GM21529 (cell line): ENCODE results near the gene MICAL2.

Source experiments
- ATAC-seq: cut with Tn5 transposase; IDR thresholded peaks from one replicate; pipeline ENCODE4 v1.9.1; 2021; ENCODE audit not compliant: unreplicated experiment

The MICAL2 gene

GRCh38 chr11:12243486-12243885, 133.1 kb downstream of the MICAL2 start:
- ATAC-seq: no peak

DNA sequence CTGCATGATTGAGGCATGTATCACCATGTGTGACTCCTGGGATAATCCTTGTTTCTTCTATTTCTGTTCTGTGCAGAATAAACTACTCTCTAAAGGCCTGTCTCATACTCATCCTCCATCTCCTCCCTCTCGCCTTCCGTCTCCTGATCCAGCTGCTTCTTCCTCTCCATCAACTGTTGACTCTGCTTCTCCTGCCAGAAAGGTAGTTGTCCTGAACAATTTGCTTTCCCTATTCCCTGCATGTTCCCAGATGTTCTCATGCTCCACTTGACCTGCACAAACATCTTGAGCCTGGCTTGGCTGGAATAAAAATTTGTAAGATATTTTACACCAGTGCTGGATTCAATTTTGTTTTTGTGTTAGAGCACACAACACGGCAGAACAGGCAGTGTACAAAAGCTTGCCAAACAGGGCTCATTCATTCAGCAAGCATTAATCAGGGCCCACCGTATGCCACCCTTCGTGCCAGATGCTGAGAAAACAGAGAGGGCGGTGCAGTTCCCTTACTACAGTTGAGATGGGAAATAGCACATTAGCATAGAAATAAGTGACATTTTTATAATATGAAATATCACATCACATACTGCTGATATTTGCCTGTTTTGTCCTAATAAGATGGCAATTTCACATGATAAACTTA, 133.6 kb downstream of the MICAL2 start:
- ATAC-seq: no peak

DNA sequence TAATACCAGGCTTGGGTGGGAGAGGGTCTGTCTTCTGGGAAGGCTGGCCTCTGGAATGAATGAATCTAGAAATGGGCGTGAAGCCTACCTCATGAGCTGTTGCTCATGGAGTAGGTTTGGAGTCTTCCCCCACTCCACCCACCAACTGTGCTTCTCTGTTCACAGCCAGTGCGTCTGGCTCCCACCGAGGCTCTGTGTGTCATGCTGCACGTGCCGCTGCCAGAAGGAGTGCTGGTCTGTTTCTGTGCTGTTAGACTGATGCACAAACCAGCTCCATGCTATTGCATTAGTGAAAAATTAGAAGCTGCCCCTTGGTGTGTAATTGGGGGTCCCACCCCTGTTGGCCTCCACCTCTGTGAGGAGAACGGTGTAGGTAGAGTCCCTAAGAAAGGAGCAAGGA, 134.7 kb downstream of the MICAL2 start:
- no peak for ATAC-seq

GRCh38 chr11:12245549-12246016, 135.2 kb downstream of the MICAL2 start:
- no peak for ATAC-seq

GRCh38 chr11:12246147-12246546, 135.8 kb downstream of the MICAL2 start:
- ATAC-seq: no peak

GRCh38 chr11:12246989-12247388, 136.6 kb downstream of the MICAL2 start:
- ATAC-seq: no peak

- ATAC-seq: no peak
These were observed 137.3 kb downstream of the MICAL2 start for GRCh38 chr11:12247543-12248254.

DNA sequence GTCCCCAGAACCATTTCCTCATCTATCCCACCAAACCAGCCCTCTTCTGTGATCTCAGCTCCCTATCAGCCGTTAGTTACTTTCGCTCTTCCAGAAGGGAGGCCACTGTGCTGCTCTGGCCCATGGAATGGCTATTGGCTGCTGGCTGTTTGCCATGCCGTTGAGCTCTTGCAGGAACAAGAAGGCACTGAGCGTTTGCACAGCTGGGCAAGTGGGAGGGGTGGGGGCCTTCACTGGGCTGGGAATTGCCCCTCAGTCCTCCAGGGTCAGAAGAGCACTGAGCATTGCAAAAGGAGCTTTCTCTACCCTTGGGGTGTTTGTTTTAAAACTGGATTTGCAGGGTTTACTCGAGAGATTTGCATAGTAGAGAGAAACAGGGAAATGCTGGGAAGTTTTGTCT, 137.9 kb downstream of the MICAL2 start:
- ATAC-seq: no peak

- no peak for ATAC-seq
These were observed 139.3 kb downstream of the MICAL2 start for GRCh38 chr11:12249590-12250260.

GRCh38 chr11:12251666-12252560, 141.5 kb downstream of the MICAL2 start:
- no peak for ATAC-seq

- no peak for ATAC-seq
These were observed 143.5 kb downstream of the MICAL2 start for GRCh38 chr11:12253843-12254281.

DNA sequence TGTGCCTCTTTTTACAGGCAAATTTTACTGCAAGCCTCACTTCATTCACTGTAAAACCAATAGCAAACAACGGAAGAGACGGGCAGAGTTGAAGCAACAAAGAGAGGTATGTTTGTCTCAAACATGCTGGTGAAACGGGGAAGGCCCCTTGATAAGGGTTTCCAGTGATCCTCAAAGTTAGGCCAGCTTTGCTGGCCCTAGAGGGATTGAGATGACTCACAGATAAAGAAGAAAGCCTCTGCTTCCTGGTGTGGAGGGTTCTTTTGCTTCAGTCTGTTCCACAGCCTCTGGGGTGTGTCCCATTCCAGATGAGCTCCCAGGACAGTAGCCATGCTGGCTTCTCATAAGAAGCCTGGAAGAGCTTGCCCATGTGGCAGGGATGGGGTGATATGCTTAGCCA, 148.1 kb downstream of the MICAL2 start:
- ATAC-seq: no peak

DNA sequence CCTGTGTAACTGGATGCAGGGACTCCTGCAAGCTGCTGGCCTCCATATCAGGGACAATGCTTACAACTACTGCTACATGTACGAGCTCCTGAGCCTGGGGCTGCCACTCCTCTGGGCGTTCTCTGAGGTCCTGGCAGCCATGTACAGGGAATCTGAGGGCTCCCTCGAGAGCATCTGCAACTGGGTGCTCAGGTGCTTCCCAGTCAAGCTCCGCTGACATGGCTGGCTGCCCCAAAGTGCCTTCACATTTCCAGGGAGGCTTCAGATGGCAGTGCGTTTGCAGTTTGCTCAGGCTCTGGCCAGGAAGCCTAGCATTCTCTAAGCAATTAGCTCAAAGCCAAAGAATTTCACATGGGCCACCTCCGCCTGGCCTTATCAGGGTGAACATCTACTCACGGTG, 149.6 kb downstream of the MICAL2 start:
- ATAC-seq: no peak

GRCh38 chr11:12260731-12261521, 150.5 kb downstream of the MICAL2 start:
- ATAC-seq: no peak

DNA sequence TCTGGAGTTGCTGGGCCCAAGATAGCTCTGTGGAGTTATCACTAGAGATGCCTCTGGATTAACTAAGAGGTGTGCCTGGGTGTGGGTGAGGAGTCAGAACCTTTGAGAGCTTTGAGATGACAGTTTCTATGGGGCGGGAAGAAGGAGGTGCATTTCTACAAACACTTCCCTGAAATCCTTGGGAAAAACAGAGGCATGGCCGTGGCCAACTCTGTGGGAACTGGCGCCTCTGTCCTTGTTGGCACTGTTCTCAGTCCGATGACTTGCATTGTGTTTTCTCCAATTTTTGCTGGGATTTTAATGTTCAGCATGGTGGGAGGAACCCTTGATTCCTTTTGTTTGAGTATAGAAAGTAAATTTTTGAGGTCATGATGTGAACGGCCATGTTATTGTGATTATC, 151.2 kb downstream of the MICAL2 start:
- ATAC-seq: no peak

GRCh38 chr11:12263141-12263693, 152.8 kb downstream of the MICAL2 start:
- no peak for ATAC-seq

DNA sequence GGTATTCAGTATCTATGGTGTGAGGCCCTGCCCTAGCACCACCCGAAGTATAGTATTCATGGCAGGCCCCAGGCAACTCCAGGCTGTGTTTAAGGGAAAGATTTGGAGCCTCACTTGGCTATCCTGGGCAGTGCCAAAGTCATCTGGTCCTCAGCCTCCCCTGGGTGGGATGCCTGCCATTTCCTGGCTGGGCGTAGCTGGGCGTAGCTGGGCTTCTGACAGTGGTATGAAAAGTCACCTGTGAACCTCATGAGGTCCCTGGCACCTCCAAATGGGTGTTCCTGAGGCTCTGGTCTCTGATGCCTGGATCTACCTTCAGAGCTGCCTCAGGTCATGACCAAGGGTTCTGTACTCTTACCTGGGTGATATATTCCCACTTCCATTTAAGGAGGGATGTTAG, 154.0 kb downstream of the MICAL2 start:
- no peak for ATAC-seq

DNA sequence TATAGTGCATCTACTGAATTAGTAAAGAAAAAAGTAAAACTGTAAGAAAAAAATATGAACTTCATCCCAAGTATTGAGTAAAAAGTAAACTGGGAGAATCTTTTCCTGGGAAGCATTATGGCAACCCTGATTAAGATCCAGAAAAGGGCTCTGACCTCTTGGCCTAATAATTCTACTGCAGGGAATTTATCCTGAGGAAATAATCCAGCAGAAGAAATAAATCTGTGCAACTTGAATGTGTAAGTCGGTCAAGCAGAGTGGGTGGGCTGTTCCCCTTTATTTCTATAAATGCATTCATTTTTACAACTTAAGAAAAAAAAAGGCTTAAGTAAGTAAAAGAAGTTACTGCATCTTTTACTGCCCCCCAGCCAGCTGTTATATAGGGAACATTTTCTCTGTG, 155.7 kb downstream of the MICAL2 start:
- ATAC-seq: no peak

- no peak for ATAC-seq
These were observed 156.6 kb downstream of the MICAL2 start for GRCh38 chr11:12266943-12267342.

- no peak for ATAC-seq
These were observed 157.5 kb downstream of the MICAL2 start for GRCh38 chr11:12267921-12268320.
